ENCODE results near the gene CRLF1.

The CRLF1 gene

DNA sequence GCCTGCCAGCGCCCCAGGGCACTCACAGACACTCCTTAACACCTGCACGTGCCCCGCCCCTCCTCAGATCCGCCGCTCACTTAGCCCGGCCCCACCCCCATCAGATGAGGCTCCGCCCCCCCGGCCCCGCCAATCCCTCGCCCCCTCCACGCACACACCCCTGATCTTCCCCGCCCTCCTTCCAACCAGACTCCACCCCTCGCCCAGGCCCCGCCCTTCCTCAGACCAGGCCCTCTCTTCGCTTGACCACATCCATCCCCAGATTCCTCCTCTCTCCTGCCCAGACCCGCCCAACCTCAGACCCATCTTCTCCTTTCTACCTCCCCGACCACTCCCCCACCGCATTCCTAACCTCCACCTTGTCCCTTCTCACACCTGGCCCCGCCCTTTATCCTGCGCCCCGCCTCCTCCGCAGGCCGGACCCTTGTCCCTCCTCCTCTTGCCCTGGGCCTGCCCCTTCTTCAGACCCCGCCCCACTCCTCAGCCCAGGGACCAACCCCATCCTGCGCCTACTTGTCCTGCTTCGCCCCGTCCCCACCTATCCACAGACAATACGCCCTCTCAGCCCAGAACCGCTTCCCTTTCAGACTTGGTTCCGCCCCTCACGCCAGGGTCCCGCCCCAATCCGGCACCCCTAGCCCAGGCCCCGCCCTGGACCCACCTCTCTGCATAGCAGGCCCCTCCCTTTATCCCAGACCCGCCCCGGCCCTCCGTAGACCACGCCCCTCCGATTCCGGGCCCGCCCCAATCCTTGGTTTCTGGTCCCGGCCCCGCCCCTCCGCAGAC is 29.8 kb upstream of the CRLF1 start:
- H3K27ac ChIP-seq: peak overlapping the region; percentile 74
- TF ChIP-seq, protein P1, sequence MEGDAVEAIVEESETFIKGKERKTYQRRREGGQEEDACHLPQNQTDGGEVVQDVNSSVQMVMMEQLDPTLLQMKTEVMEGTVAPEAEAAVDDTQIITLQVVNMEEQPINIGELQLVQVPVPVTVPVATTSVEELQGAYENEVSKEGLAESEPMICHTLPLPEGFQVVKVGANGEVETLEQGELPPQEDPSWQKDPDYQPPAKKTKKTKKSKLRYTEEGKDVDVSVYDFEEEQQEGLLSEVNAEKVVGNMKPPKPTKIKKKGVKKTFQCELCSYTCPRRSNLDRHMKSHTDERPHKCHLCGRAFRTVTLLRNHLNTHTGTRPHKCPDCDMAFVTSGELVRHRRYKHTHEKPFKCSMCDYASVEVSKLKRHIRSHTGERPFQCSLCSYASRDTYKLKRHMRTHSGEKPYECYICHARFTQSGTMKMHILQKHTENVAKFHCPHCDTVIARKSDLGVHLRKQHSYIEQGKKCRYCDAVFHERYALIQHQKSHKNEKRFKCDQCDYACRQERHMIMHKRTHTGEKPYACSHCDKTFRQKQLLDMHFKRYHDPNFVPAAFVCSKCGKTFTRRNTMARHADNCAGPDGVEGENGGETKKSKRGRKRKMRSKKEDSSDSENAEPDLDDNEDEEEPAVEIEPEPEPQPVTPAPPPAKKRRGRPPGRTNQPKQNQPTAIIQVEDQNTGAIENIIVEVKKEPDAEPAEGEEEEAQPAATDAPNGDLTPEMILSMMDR (IDR thresholded peaks at IDR 0.05): no peak
- no peak for TF ChIP-seq ZFX (IDR thresholded peaks at IDR 0.05; ENCODE audit: borderline replicate concordance)

DNA sequence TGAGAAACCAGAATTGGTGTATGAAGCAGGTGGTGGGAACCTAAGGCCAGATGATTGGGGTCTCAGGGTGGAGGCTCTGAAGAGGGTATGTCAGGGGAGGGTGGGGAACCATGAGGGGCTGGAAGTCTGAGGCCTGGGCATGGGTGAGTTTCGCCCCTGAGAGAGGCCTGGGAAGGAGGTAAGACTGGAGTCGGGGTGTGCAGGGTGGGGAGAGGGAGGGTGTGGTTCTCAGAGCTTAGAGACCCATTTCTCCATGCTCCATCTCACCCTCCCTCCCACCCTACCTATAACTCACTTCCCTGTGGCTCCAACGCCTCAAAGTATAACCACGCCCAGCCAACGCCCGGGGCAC is 29.2 kb upstream of the CRLF1 start:
- H3K27ac ChIP-seq: peak overlapping the region; percentile 74
- TF ChIP-seq, protein P1 (IDR thresholded peaks at IDR 0.05): no peak
- no peak for TF ChIP-seq ZFX (IDR thresholded peaks at IDR 0.05; ENCODE audit: borderline replicate concordance)

DNA sequence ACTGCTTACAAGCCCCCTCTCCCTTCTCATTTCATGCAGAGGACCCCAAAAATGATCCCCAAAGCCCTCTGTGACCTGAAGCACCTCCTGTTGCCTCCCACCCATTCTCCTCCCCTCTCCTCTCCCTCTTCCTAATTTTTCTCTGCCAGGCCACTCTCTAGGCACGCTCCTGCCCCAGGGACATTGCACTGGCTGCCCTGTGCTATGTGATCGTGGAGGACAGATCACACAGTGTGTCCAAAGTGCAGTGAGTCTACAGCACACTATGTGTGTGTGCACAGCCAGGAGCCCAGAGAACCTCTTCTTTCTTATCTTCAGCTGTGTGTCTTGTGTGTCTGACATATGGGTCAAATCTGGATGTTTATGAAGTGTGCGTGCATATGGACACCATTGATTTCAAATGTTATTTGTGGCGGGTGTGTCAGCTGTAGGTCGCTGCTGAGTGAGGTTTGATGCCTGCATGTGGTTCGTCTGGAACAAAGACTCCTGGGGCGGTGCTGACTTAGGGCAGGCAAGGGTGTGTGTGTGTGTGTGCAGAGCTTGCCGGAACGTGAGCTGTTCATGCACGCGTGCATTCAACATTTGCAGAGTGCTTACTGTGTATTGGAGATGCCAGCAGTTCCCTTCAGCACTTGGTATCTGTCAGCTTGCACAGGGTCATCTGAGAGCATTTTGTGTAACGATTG is 28.2 kb upstream of the CRLF1 start:
- TF ChIP-seq, protein P1 (IDR thresholded peaks at IDR 0.05): no peak
- TF ChIP-seq ZFX (IDR thresholded peaks at IDR 0.05; ENCODE audit: borderline replicate concordance): no peak
- H3K27ac ChIP-seq: no peak overlapping the region

DNA sequence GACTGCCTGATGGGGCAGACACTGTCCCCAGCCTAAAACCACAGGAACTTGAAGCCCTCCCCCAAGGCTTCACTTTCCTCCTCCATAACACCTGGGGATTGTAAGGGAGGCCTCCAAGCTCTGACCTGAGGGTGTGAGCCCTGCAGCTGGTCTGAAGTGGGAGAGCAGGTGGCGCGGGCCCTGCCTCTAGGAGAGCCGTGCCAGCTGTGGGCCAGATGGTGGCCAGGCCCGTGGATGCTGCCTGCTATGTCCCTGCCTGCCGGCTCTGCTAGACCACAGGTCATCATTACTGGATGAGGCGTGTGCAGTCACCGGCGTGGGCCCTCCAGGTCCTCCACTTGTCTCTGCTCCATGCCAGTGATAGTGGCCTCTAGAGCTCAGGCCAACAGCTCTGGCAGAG is 26.7 kb upstream of the CRLF1 start:
- no peak overlapping the region for H3K27ac ChIP-seq

DNA sequence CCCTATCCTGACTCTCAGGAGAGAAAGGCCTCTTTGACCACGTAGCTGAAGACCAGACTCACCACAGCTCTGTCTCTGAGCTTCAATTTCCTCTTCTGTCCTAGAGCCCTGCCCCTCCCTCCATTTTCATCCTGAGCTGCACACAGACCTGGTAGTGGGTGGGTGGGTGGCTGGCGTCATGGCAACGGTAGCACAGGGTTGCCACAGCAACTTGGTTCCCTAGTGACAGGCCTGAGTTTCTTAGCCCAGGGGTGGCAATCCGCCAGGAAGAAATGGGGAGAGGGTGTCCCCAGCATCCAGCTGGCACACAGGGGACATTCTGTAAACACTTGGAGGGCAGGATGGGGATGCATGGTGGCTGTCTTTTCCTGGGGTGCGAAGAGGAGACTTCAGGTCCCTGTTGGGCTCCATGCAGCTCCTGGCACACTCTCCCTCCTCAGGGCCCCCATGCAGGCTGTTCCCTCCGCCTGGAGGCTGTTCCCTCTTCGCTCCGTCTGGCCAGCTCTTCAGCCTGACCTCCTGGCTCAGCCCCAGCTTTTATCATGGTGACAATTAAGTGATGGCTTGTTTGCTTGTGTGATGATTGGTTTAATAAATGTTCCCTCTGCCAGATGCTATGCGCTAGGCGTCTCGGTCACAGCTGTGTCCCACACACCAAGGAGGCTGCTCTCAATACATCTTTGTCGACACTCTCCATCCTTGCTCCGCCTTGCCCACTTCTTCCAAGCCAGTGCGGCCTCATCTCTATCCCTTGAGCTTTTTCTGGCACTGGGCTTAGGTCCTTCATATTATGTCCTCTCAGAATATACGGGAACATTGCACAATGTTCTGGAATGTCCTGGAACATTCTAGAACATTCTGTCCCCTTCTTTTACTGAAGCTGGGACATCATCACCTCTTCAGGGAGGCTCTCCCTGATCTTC is 22.8 kb upstream of the CRLF1 start:
- no peak for TF ChIP-seq ZFX (IDR thresholded peaks at IDR 0.05; ENCODE audit: borderline replicate concordance)
- TF ChIP-seq, protein P1 (IDR thresholded peaks at IDR 0.05): no peak
- no peak overlapping the region for H3K27ac ChIP-seq

More for the DNA sequence above, 26.7 kb upstream of the CRLF1 start:
- no peak for TF ChIP-seq ZFX (IDR thresholded peaks at IDR 0.05; ENCODE audit: borderline replicate concordance)
- TF ChIP-seq, protein P1 (IDR thresholded peaks at IDR 0.05): no peak

DNA sequence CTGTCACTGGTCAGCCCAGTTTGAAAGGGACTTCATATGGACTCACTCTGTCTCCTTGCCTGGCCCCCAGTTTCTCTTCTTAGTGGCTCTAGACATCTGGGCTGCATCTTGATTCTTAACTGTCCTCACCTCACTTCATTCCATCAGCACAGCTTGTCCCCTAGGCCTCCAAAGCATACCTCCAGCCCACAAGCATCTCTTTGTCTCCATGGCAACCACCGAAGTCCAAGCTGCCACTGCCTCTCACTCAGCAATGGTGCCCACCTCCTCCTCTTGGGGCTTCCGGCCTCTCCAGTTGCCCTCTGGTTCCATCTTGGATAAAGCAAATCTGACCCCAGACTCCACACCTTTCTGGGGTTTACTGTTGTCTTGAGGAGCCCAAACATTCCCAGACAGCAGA is 20.3 kb upstream of the CRLF1 start:
- H3K27ac ChIP-seq: no peak overlapping the region
- TF ChIP-seq, protein P1 (IDR thresholded peaks at IDR 0.05): no peak
- no peak for TF ChIP-seq ZFX (IDR thresholded peaks at IDR 0.05; ENCODE audit: borderline replicate concordance)

All from 22Rv1 (cell line).